Endothelial cell of umbilical vein (primary cell): ENCODE measurements around the gene ARHGAP32.

ENCODE experiments used
- CTCF ChIP-seq, 2 donors: IDR thresholded peaks; 1 replicate in 1 of 2; 2 replicates in 1 of 2; pipeline ENCODE4 v1.5.1; 2011; ENCODE audit warnings: low read length in 2 of 2, mild to moderate bottlenecking in 2 of 2, moderate library complexity in 2 of 2, control low read depth in 1 of 2, inconsistent platforms in 1 of 2, low read depth in 1 of 2; ENCODE audit not compliant: insufficient read depth in 1 of 2; ENCODE audit errors: extremely low read depth in 1 of 2
- EZH2 ChIP-seq: IDR thresholded peaks from 2 replicates; pipeline ENCODE4 v1.6.1; 2012; ENCODE audit warnings: borderline replicate concordance, low read depth, mild to moderate bottlenecking, moderate library complexity, low read length, inconsistent platforms; ENCODE audit not compliant: severe bottlenecking
- FOS ChIP-seq: IDR thresholded peaks from 2 replicates; pipeline ENCODE4 v1.6.1; 2011; ENCODE audit warnings: mild to moderate bottlenecking, low read length, moderate library complexity, borderline replicate concordance; ENCODE audit not compliant: insufficient read depth
- MAX ChIP-seq: IDR thresholded peaks from 2 replicates; pipeline ENCODE4 v1.6.1; 2011; ENCODE audit not compliant: insufficient read depth, insufficient read length
- POLR2A ChIP-seq: IDR thresholded peaks from 2 replicates; pipeline ENCODE4 v1.6.1; 2012; ENCODE audit warnings: low read depth, mild to moderate bottlenecking, control low read depth, low read length

- TF ChIP-seq EZH2 (no peak), FOS (no peak), CTCF (IDR thresholded peaks at IDR 0.05; ENCODE audit: extremely low read depth in 1 of 2, insufficient read depth in 1 of 2, low read depth in 1 of 2, low read length in 2 of 2) (no peak), MAX (no peak), POLR2A (no peak)
Observed at GRCh38 chr11:129214710-129215295, 22.7 kb upstream of the ARHGAP32 start.
